ENCODE measurements around the gene CLCN4. TPM values are rescaled to one million over a fixed set of nuclear protein-coding genes. Genes with fewer than 3 reads are reported as not detected.

Gene CLCN4
- total RNA-seq (2013; cell fraction: nucleolus; rRNA removed), result 3.0 TPM in 2 replicates
- total RNA-seq (2014; rRNA removed) (4.0 and 4.1 TPM in 2 replicates), total RNA-seq (2014; rRNA removed; fragmentation: Illumina TruSeq; extraction: Trizol) (2.9 and 3.2 TPM in 2 replicates), total RNA-seq (2021) (6.9 and 8.0 TPM in 2 replicates), polyA plus RNA-seq (2011; rRNA removed) (0.91 and 1.0 TPM in 2 replicates), polyA plus RNA-seq (2014; fragmentation: Illumina TruSeq; extraction: Trizol) (2.9 and 4.9 TPM in 2 replicates), polyA plus RNA-seq (2014; fragmentation: Nextera tagmentation; extraction: Ambion mirVana) (1 to 10 TPM in 1 of 2 experiments, under 1 TPM in 1; 0.90 to 1.1 TPM), polyA plus RNA-seq (2014; rRNA removed) (2.6 and 2.7 TPM in 2 replicates), polyA plus RNA-seq (2016; fragmentation: Nextera tagmentation; extraction: Ambion mirVana) (1 to 10 TPM; 3.2 to 4.3 TPM), polyA minus RNA-seq (2011; rRNA and poly(A)+ RNA removed) (2.8 and 3.7 TPM in 2 replicates), Bru-seq, nascent RNA (percentile 43 among the genes with signal in this experiment), BruChase-seq, experiment 1, labeled RNA remaining after a 6-hour chase (percentile 44 among the genes with signal in this experiment), BruChase-seq, experiment 2, labeled RNA remaining after a 2-hour chase (percentile 45 among the genes with signal in this experiment)
- polyA plus RNA-seq (2011; ENCODE audit: low read depth), result not detected
- 1.3 and 1.6 TPM in 2 replicates for polyA plus RNA-seq (2011; cell fraction: cytosol; rRNA removed)
- polyA plus RNA-seq (2011; cell fraction: nucleus; rRNA removed), result 0.86 and 1.6 TPM in 2 replicates
- polyA plus RNA-seq (2012), result 0.03 and 0.20 TPM in 2 replicates
- 1.6 and 1.7 TPM in 2 replicates for polyA minus RNA-seq (2011; cell fraction: cytosol; rRNA and poly(A)+ RNA removed)
- 0.73 and 2.3 TPM in 2 replicates for polyA minus RNA-seq (2011; cell fraction: nucleus; rRNA and poly(A)+ RNA removed)
- long read RNA-seq, experiment 1, result 0 reads
- long read RNA-seq, experiment 2, full-length matches to known transcripts, result 1 of 4 reads
- long read RNA-seq, experiment 2, partial matches to known transcripts, result 1 of 4 reads
- long read RNA-seq, experiment 2, other reads (novel, unspliced or antisense), result 2 of 4 reads

GRCh38 chrX:10156199-10157031, at the start of gene CLCN4:
Gene CLCN4, plus strand, starts transcription at chrX:10156975. Its CDS starts 28,058 bp downstream, at chrX:10185033.
- Histone ChIP-seq H2AFZ (ENCODE audit: control insufficient read depth, low read depth, low read length) (no peak within 1 kb of the TSS), H3K79me2 (ENCODE audit: control insufficient read depth, insufficient read depth, low read length) (no peaks in the 10 kb centered on the region), H3K27me3 (replicated peaks in 1 of 2; ENCODE audit: control insufficient read depth in 2 of 2, insufficient read depth in 2 of 2, low read length in 1 of 2) (peaks cover 2 to 15% of the 10 kb centered on the region in 2 experiments), H3K4me2 (ENCODE audit: control insufficient read depth, insufficient read depth) (peak within 1 kb of the TSS; percentile 54; the same call in 1 of the 2 replicates), H3K27ac (ENCODE audit: control insufficient read depth, insufficient read depth) (no peak within 1 kb of the TSS), H3K4me1 (ENCODE audit: control insufficient read depth, insufficient read depth, low read length) (no peaks in the 10 kb centered on the region; the same call in 1 of the 2 replicates), H3K4me3 (peak within 1 kb of the TSS; percentile 41; the same call in 1 of the 2 replicates), H3K9ac (ENCODE audit: control insufficient read depth, insufficient read depth, low read length) (no peak within 1 kb of the TSS), H4K20me1 (ENCODE audit: control insufficient read depth, insufficient read depth) (no peaks in the 10 kb centered on the region), H3K36me3 (ENCODE audit: control insufficient read depth in 2 of 2, insufficient read depth in 2 of 2, low read length in 1 of 2) (no peaks in the 10 kb centered on the region), H3K9me3 (replicated peaks; ENCODE audit: control insufficient read depth, insufficient read depth, low read length) (no peaks in the 10 kb centered on the region)
- ATAC-seq, result peak; percentile 87
- ChIA-PET POLR2A (no interaction called here), SMC1A (ENCODE audit: uncharacterized antibody, unreplicated experiment) (interaction anchor here (0.7 to 2.0 kb wide), 6 partner anchors 9 to 159 kb away, joined by 3 to 6 read pairs (median 4); no protein-coding TSS in a partner anchor), CTCF (interaction anchor here (2.9 kb wide), 1 partner anchor 36 kb away, joined by 14 read pairs; no protein-coding TSS in a partner anchor), RAD21 (ENCODE audit: unreplicated experiment) (interaction anchor here (1.2 to 1.3 kb wide), 2 partner anchors 37 to 46 kb away, joined by 3 read pairs; no protein-coding TSS in a partner anchor)
- in situ Hi-C loops (cut with MboI), result no loop called here
- no TSS peak for BruUV-seq (replicated peaks)
- TF ChIP-seq TCF7 (IDR thresholded peaks at IDR 0.05; ENCODE audit: borderline replicate concordance), result no peak
- no peak for TF ChIP-seq TCF12 (IDR thresholded peaks at IDR 0.05; ENCODE audit: low read depth, low read length)
- peak; percentile 63; the same call in 1 of the 2 replicates for TF ChIP-seq RAD51 (IDR thresholded peaks at IDR 0.05)
- peak; percentile 50 for TF ChIP-seq USF1 (IDR thresholded peaks at IDR 0.05; ENCODE audit: borderline replicate concordance, extremely low read length, insufficient read depth, low read depth, low read length)
- no peak for TF ChIP-seq MEF2B (IDR thresholded peaks at IDR 0.05; ENCODE audit: partially characterized antibody, poor library complexity, severe bottlenecking)
- no peak for TF ChIP-seq HSF1 (IDR thresholded peaks at IDR 0.05; ENCODE audit: low read depth, low read length)
- TF ChIP-seq BMI1 (IDR thresholded peaks at IDR 0.05; ENCODE audit: borderline replicate concordance), result no peak
- TF ChIP-seq MLLT1 (IDR thresholded peaks at IDR 0.05), result no peak
- TF ChIP-seq SPI1 (IDR thresholded peaks at IDR 0.05; ENCODE audit: borderline replicate concordance, insufficient read depth, low read depth, low read length), result no peak
- TF ChIP-seq E2F4 (IDR thresholded peaks at IDR 0.05; ENCODE audit: low read depth, low read length), result no peak
- TF ChIP-seq LARP7 (IDR thresholded peaks at IDR 0.05), result no peak
- peak in 1 of 2 experiments; percentile 60; a peak in 1 of 4 replicates for TF ChIP-seq BHLHE40 (IDR thresholded peaks at IDR 0.05; ENCODE audit: borderline replicate concordance in 1 of 2, low read depth in 2 of 2, low read length in 1 of 2)
- DNase-seq (ENCODE audit: low read depth, low spot score), result no peak
- intact Hi-C loops (cut with micrococcal nuclease; ENCODE audit: unreplicated experiment), result no loop called here
- WGBS (ENCODE audit: insufficient coverage, insufficient replicate concordance, low lambda C conversion rate, missing lambda C conversion rate), result 16% methylated on average over 27 of the region's 27 CpGs
- no peak for FAIRE-seq

Measured in GM12878 (cell line).